G401.6 (cell line): ENCODE results near the gene ISG20L2.

Source experiments
- FAIRE-seq: peaks from 2 replicates; lab custom pipeline; 2012; peaks lifted over from hg19 to GRCh38; lab: Jason Lieb, UNC

Gene ISG20L2

GRCh38 chr1:156740741-156741480 lies 12.3 kb upstream of the ISG20L2 start, which contains the start of gene MRPL24:
Gene MRPL24 (minus strand): TSS chr1:156741088. CDS start chr1:156738704, 2,384 bp downstream.
- peak; percentile 98 for FAIRE-seq

- FAIRE-seq = no peak
These were observed 11.7 kb upstream of the ISG20L2 start for GRCh38 chr1:156740237-156740740.

GRCh38 chr1:156738916-156739315 lies 10.3 kb upstream of the ISG20L2 start:
- no peak for FAIRE-seq

GRCh38 chr1:156738407-156738806 lies 9.8 kb upstream of the ISG20L2 start:
- no peak for FAIRE-seq

GRCh38 chr1:156733989-156734584 lies 5.5 kb upstream of the ISG20L2 start:
- no peak for FAIRE-seq

- no peak for FAIRE-seq
These were observed 504 bp downstream of the ISG20L2 start, which contains the start of gene METTL25B for GRCh38 chr1:156727926-156728598. Gene METTL25B (plus strand): TSS chr1:156728469. CDS start chr1:156729105, 636 bp downstream.

GRCh38 chr1:156727492-156727891 lies 1.1 kb downstream of the ISG20L2 start:
- no peak for FAIRE-seq

- no peak for FAIRE-seq
These were observed 1.9 kb downstream of the ISG20L2 start for GRCh38 chr1:156726549-156727226.

- FAIRE-seq = peak; percentile 92
These were observed 2.8 kb downstream of the ISG20L2 start for GRCh38 chr1:156725683-156726280.

GRCh38 chr1:156721535-156721934 lies 7.0 kb downstream of the ISG20L2 start:
- no peak for FAIRE-seq

GRCh38 chr1:156721131-156721530 lies 7.4 kb downstream of the ISG20L2 start:
- FAIRE-seq = no peak

- no peak for FAIRE-seq
These were observed 11.2 kb downstream of the ISG20L2 start for GRCh38 chr1:156717351-156717750.

GRCh38 chr1:156714830-156715229 lies 13.7 kb downstream of the ISG20L2 start:
- FAIRE-seq = no peak

- FAIRE-seq = peak; percentile 23
These were observed 15.9 kb downstream of the ISG20L2 start for GRCh38 chr1:156712626-156713025.

- FAIRE-seq = no peak
These were observed 17.4 kb downstream of the ISG20L2 start for GRCh38 chr1:156711011-156711817.

GRCh38 chr1:156709757-156710489 lies 18.6 kb downstream of the ISG20L2 start:
- FAIRE-seq = no peak

GRCh38 chr1:156709031-156709430 lies 19.5 kb downstream of the ISG20L2 start:
- no peak for FAIRE-seq

GRCh38 chr1:156708218-156708661 lies 20.3 kb downstream of the ISG20L2 start:
- FAIRE-seq = peak; percentile 98

- peak; percentile 77 for FAIRE-seq
These were observed 20.9 kb downstream of the ISG20L2 start for GRCh38 chr1:156707417-156708217.
